ENCODE results near the gene SGK1.
"Not testable (repeated sequence)": the region's sequence is repeated elsewhere in the genome, so short reads cannot be mapped to it uniquely, and the experiment has no call there.

SGK1 gene

DNA sequence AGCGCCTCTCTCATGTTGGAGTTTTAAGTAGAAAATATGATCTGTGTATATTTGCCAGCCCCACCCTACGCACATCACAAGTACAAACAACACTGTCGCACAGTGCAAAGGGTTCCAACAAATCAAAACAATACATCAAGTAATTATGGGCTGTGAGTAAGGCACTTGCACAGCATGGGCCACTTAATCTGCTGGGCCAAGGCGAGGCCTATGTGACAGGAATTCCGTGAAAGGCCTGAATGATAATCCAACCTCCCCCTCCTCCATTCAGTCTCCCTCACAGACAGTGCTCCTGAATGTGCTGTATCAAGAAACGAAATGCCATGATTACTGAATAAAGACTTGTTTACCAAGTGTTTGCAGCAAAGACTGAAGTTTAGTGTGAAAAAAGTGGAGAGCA lies 135.4 kb downstream of the SGK1 start:
- no peaks in the 10 kb centered on the region for H3K36me3 ChIP-seq (ENCODE audit: control insufficient read depth in 1 of 2, insufficient read depth in 2 of 2, low read length in 2 of 2)
- no peaks in the 10 kb centered on the region for H3K27me3 ChIP-seq (ENCODE audit: control insufficient read depth in 1 of 2, insufficient read depth in 2 of 2, low read length in 2 of 2)
- H3K4me3 ChIP-seq (ENCODE audit: low read depth in 1 of 2, low read length in 2 of 2) = no peak overlapping the region
- peaks cover 0 to 13% of the 10 kb centered on the region in 2 donors for H3K4me1 ChIP-seq (ENCODE audit: control insufficient read depth in 1 of 2, insufficient read depth in 2 of 2, low read length in 2 of 2)
- no peaks in the 10 kb centered on the region for H3K9me3 ChIP-seq (ENCODE audit: control insufficient read depth in 1 of 2, low read length in 2 of 2)
- no peak overlapping the region for H3K9ac ChIP-seq (ENCODE audit: low read depth in 1 of 2, low read length in 2 of 2)
- no peak overlapping the region for H3K27ac ChIP-seq (ENCODE audit: low read depth, low read length)

DNA sequence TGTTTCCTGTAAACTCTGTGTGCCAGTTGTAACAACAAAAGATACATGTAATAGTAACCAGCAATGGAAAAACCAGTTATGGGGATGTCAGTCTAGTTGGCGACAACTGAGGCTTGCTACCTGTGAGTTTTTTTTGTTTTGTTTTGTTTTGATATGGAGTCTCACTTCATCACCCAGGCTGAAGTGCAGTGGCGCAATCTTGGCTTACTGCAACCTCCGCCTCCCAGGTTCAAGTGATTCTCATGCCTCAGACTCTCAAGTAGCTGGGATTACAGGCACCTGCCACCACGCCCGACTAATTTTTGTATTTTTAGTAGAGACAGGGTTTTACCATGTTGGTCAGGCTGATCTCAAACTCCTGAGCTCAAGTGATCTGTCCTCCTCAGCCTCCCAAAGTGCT lies 136.2 kb downstream of the SGK1 start:
- H3K4me3 ChIP-seq (ENCODE audit: low read depth in 1 of 2, low read length in 2 of 2); H3K36me3 ChIP-seq (ENCODE audit: control insufficient read depth in 1 of 2, insufficient read depth in 2 of 2, low read length in 2 of 2); H3K9ac ChIP-seq (ENCODE audit: low read depth in 1 of 2, low read length in 2 of 2); H3K27ac ChIP-seq (ENCODE audit: low read depth, low read length); H3K27me3 ChIP-seq (ENCODE audit: control insufficient read depth in 1 of 2, insufficient read depth in 2 of 2, low read length in 2 of 2); H3K9me3 ChIP-seq (ENCODE audit: control insufficient read depth in 1 of 2, low read length in 2 of 2): not testable (repeated sequence)
- H3K4me1 ChIP-seq (ENCODE audit: control insufficient read depth in 1 of 2, insufficient read depth in 2 of 2, low read length in 2 of 2) = peaks cover 0 to 17% of the 10 kb centered on the region in 2 donors

DNA sequence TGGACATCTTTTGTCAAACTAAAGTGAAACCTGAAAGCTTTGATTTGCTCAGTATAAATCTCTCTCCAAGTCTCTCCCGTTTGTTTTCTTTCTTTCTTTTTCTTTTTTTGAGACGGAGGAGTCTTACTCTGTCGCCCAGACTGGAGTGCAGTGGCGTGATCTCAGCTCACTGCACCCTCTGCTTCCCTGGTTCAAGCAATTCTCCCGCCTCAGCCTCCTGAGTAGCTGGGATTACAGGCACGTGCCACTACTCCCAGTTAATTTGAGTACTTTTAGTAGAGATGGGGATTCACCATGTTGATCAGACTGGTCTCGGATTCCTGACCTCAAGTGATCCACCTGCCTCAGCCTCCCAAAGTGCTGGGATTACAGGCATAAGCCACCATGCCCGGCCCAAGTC lies 136.7 kb downstream of the SGK1 start:
- peaks cover 0 to 17% of the 10 kb centered on the region in 2 donors for H3K4me1 ChIP-seq (ENCODE audit: control insufficient read depth in 1 of 2, insufficient read depth in 2 of 2, low read length in 2 of 2)
- H3K4me3 ChIP-seq (ENCODE audit: low read depth in 1 of 2, low read length in 2 of 2); H3K36me3 ChIP-seq (ENCODE audit: control insufficient read depth in 1 of 2, insufficient read depth in 2 of 2, low read length in 2 of 2); H3K9ac ChIP-seq (ENCODE audit: low read depth in 1 of 2, low read length in 2 of 2); H3K27ac ChIP-seq (ENCODE audit: low read depth, low read length); H3K9me3 ChIP-seq (ENCODE audit: control insufficient read depth in 1 of 2, low read length in 2 of 2); H3K27me3 ChIP-seq (ENCODE audit: control insufficient read depth in 1 of 2, insufficient read depth in 2 of 2, low read length in 2 of 2): not testable (repeated sequence)

DNA sequence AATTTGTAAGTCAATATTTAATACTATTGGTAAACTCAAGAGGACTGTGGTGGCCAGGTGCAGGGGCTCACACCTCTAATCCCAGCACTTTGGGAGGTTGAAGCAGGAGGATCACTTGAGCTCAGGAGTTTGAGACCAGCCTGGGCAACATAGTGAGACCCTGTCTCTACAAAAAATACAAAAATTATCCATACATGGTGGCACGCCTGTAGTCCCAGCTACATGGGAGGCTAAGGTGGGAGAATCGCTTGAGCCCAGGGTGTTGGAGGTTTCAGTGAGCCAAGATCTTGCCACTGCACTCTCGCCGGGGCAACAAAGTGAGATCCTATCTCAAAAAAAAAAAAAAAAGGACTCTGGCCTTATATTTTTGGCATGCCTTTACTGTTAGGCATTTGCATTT lies 137.4 kb downstream of the SGK1 start:
- H3K4me3 ChIP-seq (ENCODE audit: low read depth in 1 of 2, low read length in 2 of 2); H3K9me3 ChIP-seq (ENCODE audit: control insufficient read depth in 1 of 2, low read length in 2 of 2); H3K27ac ChIP-seq (ENCODE audit: low read depth, low read length): not testable (repeated sequence)

DNA sequence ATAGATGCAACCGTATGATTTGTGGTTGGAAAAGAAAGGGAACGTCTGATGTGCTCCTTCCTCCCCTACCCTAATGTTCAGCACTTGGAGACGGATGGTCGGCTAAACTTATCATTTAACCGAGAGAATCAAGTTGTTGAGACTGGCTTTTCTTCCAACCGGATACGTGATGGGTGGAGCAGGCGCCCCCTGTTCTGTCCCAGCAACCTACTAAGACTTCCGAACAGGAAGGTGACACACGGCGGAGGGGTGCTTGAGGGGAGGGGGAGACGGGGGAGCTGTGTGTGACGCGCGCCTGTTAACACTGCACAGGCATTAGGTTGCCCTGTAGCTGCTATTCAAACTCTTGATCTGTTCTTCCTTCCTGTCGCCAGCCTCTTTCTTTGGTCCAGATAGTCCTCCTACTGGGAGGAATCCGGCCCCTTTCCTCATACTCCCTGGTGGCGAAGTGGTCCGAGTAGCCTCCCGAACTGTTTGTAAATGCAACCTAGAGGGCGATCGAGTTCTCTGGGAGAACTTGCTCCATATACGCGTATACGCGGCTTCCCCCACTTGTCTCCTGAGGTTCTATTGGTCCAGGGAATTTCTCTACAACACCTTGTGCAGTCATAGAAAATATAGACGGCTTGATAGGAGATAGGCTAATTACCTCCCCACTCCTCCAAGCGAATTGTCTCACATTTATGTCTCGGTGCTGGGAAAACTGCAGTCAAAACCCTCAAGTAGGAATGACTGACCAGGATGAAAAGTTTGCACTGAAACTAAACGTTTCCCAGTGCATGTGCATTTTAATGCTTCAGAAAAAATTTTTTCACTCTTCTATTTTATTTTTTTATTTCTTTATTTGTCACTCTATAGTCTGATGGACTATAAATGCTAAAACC lies 139.5 kb downstream of the SGK1 start:
- peak overlapping the region; percentile 63 to 87 for H3K9ac ChIP-seq (ENCODE audit: low read depth in 1 of 2, low read length in 2 of 2)
- peak overlapping the region; percentile 68 to 79 for H3K4me3 ChIP-seq (ENCODE audit: low read depth in 1 of 2, low read length in 2 of 2)

More for the DNA sequence above, 137.4 kb downstream of the SGK1 start:
- peaks cover 0 to 17% of the 10 kb centered on the region in 2 donors for H3K4me1 ChIP-seq (ENCODE audit: control insufficient read depth in 1 of 2, insufficient read depth in 2 of 2, low read length in 2 of 2)
- not testable (repeated sequence) for H3K36me3 ChIP-seq (ENCODE audit: control insufficient read depth in 1 of 2, insufficient read depth in 2 of 2, low read length in 2 of 2); H3K27me3 ChIP-seq (ENCODE audit: control insufficient read depth in 1 of 2, insufficient read depth in 2 of 2, low read length in 2 of 2); H3K9ac ChIP-seq (ENCODE audit: low read depth in 1 of 2, low read length in 2 of 2)

DNA sequence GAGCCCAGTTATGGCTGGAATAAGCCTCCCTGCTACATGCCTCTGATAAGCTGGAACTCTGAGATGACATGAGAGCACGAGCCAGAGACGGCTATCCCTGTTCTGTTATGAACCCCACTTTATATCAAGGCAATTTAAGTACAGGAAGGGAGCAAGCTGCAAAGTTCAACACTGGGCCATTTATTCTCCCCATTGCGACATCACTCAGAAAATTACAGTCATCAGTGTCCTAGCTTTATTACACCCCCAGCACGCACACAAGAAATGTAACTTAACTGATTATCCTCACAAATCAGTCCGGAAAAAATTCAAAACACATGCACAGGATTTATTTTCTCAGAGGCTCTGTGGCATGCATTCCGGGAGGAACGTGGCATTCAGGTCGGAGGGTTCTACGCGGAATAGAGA lies 140.2 kb downstream of the SGK1 start:
- peak overlapping the region; percentile 63 to 87 for H3K9ac ChIP-seq (ENCODE audit: low read depth in 1 of 2, low read length in 2 of 2)
- peaks cover 8 to 14% of the 10 kb centered on the region in 2 donors for H3K36me3 ChIP-seq (ENCODE audit: control insufficient read depth in 1 of 2, insufficient read depth in 2 of 2, low read length in 2 of 2)
- peak overlapping the region; percentile 68 to 79 for H3K4me3 ChIP-seq (ENCODE audit: low read depth in 1 of 2, low read length in 2 of 2)

More for the DNA sequence above, 139.5 kb downstream of the SGK1 start:
- Histone ChIP-seq H3K9me3 (ENCODE audit: control insufficient read depth in 1 of 2, low read length in 2 of 2) (peaks cover 0 to 2% of the 10 kb centered on the region in 2 donors), H3K36me3 (ENCODE audit: control insufficient read depth in 1 of 2, insufficient read depth in 2 of 2, low read length in 2 of 2) (peaks cover 5 to 8% of the 10 kb centered on the region in 2 donors), H3K27ac (ENCODE audit: low read depth, low read length) (peak overlapping the region; percentile 74), H3K27me3 (ENCODE audit: control insufficient read depth in 1 of 2, insufficient read depth in 2 of 2, low read length in 2 of 2) (no peaks in the 10 kb centered on the region), H3K4me1 (ENCODE audit: control insufficient read depth in 1 of 2, insufficient read depth in 2 of 2, low read length in 2 of 2) (peaks cover 0 to 15% of the 10 kb centered on the region in 2 donors)

DNA sequence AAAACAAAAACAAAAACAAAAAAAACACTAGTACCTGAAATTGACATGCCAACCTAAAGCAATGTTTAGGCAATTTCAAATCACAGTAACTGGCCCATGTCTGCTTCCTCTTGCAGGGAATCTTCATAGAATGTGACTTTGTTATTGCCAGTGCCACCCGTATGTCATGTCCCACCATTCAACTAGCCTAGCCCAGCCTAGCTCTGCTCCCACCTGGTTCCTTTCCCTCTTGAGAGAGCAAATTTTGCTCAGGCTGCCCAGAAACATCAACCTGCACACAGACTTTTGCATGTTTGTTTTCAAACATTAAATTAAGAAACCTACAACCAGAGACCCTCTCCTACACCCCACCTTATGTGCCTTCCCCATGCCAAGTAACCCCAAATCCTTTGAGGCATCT lies 140.7 kb downstream of the SGK1 start:
- H3K4me1 ChIP-seq (ENCODE audit: control insufficient read depth in 1 of 2, insufficient read depth in 2 of 2, low read length in 2 of 2) = peaks cover 9 to 13% of the 10 kb centered on the region in 2 donors
- H3K9ac ChIP-seq (ENCODE audit: low read depth in 1 of 2, low read length in 2 of 2) = peak overlapping the region; percentile 63 to 87
- H3K27ac ChIP-seq (ENCODE audit: low read depth, low read length) = peak overlapping the region; percentile 74
- H3K27me3 ChIP-seq (ENCODE audit: control insufficient read depth in 1 of 2, insufficient read depth in 2 of 2, low read length in 2 of 2) = no peaks in the 10 kb centered on the region
- H3K4me3 ChIP-seq (ENCODE audit: low read depth in 1 of 2, low read length in 2 of 2) = peak overlapping the region; percentile 68 to 79
- H3K9me3 ChIP-seq (ENCODE audit: control insufficient read depth in 1 of 2, low read length in 2 of 2) = peaks cover 0 to 2% of the 10 kb centered on the region in 2 donors
- peaks cover 13 to 19% of the 10 kb centered on the region in 2 donors for H3K36me3 ChIP-seq (ENCODE audit: control insufficient read depth in 1 of 2, insufficient read depth in 2 of 2, low read length in 2 of 2)

More for the DNA sequence above, 140.2 kb downstream of the SGK1 start:
- peak overlapping the region; percentile 74 for H3K27ac ChIP-seq (ENCODE audit: low read depth, low read length)
- no peaks in the 10 kb centered on the region for H3K27me3 ChIP-seq (ENCODE audit: control insufficient read depth in 1 of 2, insufficient read depth in 2 of 2, low read length in 2 of 2)
- peaks cover 6 to 12% of the 10 kb centered on the region in 2 donors for H3K4me1 ChIP-seq (ENCODE audit: control insufficient read depth in 1 of 2, insufficient read depth in 2 of 2, low read length in 2 of 2)
- H3K9me3 ChIP-seq (ENCODE audit: control insufficient read depth in 1 of 2, low read length in 2 of 2) = peaks cover 0 to 2% of the 10 kb centered on the region in 2 donors

DNA sequence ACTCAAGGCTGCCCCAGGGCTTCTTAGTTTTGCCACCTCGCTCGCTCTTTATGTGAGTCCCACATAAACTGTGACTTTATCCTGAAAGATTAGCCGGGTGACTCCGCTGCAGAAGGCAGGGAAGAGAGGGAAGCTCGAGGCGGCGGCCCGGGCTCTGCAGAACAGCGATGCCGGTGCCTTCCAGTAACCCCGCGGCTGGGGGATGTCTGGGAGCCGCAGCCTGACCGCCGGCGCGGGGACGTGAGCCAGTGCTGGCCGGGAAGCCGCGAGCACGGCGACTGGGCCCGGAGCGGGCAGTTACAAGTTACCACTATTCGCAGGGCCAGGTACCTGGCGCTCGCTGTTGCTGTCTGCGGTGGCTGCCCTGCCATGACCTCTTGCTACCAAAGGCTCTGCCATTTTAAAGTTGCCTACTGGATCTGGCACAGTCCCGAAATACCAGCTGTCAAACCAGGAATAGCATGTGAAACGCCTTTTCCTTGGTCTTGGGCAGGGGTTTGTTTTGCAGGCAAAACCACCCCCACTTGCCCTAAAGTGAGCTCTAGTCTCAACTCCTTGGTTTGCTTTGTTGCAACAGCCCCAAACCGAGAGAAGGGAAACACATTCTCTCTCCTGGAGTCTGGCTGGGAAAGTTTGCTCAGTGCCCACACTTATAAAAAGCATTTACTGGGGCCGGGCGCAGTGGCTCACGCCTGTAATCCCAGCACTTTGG lies 141.5 kb downstream of the SGK1 start:
- H3K27ac ChIP-seq (ENCODE audit: low read depth, low read length) = peak overlapping the region; percentile 92
- H3K36me3 ChIP-seq (ENCODE audit: control insufficient read depth in 1 of 2, insufficient read depth in 2 of 2, low read length in 2 of 2) = peaks cover 21 to 27% of the 10 kb centered on the region in 2 donors
- peaks cover 17 to 22% of the 10 kb centered on the region in 2 donors for H3K4me1 ChIP-seq (ENCODE audit: control insufficient read depth in 1 of 2, insufficient read depth in 2 of 2, low read length in 2 of 2)
- peaks cover 0 to 2% of the 10 kb centered on the region in 2 donors for H3K9me3 ChIP-seq (ENCODE audit: control insufficient read depth in 1 of 2, low read length in 2 of 2)
- H3K4me3 ChIP-seq (ENCODE audit: low read depth in 1 of 2, low read length in 2 of 2) = peak overlapping the region; percentile 79 to 94
- H3K27me3 ChIP-seq (ENCODE audit: control insufficient read depth in 1 of 2, insufficient read depth in 2 of 2, low read length in 2 of 2) = no peaks in the 10 kb centered on the region
- H3K9ac ChIP-seq (ENCODE audit: low read depth in 1 of 2, low read length in 2 of 2) = peak overlapping the region; percentile 69 to 87

DNA sequence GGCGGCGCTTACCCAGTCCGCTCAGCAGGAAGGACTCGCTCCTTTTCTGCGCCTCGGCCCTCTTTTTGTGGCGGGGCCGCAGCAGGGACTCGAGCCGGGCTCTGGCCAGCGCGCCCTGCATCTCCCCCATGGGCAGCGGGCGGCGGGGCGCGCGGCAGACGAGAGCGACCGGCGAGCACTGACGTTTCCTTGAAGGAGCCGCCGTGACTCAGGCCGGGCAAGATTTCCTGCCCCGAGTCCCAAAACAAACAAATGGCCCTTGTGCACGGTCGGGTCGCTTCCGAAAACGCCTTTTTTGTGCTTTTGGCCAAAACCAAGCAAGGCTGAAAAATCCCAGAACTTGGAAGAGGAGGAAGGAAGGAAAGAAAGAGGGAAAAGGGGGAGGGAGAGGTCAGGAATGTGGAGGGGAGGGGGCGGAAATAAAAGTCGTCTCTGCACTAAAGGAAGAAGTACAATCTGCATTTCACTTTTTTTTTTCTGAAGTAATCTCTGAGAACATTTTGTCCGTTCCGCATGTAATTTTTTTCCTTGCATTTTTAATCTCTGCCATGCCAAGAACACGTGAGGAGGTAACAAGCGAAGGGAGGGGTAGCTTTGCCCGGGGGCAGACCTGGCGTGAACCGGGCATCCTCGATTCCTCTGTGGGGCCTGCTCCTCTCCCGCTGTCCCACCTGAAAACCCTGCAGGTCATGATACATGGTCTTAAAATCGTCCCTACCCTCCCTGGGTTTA lies 142.2 kb downstream of the SGK1 start:
- Histone ChIP-seq H3K9me3 (ENCODE audit: control insufficient read depth in 1 of 2, low read length in 2 of 2) (peaks cover 0 to 2% of the 10 kb centered on the region in 2 donors), H3K9ac (ENCODE audit: low read depth in 1 of 2, low read length in 2 of 2) (peak overlapping the region; percentile 69 to 87), H3K27me3 (ENCODE audit: control insufficient read depth in 1 of 2, insufficient read depth in 2 of 2, low read length in 2 of 2) (no peaks in the 10 kb centered on the region), H3K4me3 (ENCODE audit: low read depth in 1 of 2, low read length in 2 of 2) (peak overlapping the region; percentile 79 to 94), H3K27ac (ENCODE audit: low read depth, low read length) (peak overlapping the region; percentile 92), H3K4me1 (ENCODE audit: control insufficient read depth in 1 of 2, insufficient read depth in 2 of 2, low read length in 2 of 2) (peaks cover 24% of the 10 kb centered on the region in 2 donors), H3K36me3 (ENCODE audit: control insufficient read depth in 1 of 2, insufficient read depth in 2 of 2, low read length in 2 of 2) (peaks cover 28 to 34% of the 10 kb centered on the region in 2 donors)
